DMS 273 (cell line): ENCODE data around the gene PSMD13.
"Not testable (repeated sequence)": the region's sequence is repeated elsewhere in the genome, so short reads cannot be mapped to it uniquely, and the experiment has no call there.

Source experiments
- DNase-seq: peaks from one replicate; lab custom pipeline; 2025; ENCODE audit not compliant: unreplicated experiment; lab: John Stamatoyannopoulos, UW

The PSMD13 gene

GRCh38 chr11:236774-237767 is at the start of gene PSMD13:
PSMD13 (plus strand) TSS chr11:236976; CDS start chr11:237050, 74 bp downstream.
- DNase-seq = peak; percentile 92

GRCh38 chr11:189200-189783 is 47.5 kb upstream of the PSMD13 start:
- DNase-seq = not testable (repeated sequence)

GRCh38 chr11:189843-190311 is 46.9 kb upstream of the PSMD13 start:
- DNase-seq = not testable (repeated sequence)

- DNase-seq = not testable (repeated sequence)
Measured at GRCh38 chr11:190546-190945, 46.2 kb upstream of the PSMD13 start.

- DNase-seq = not testable (repeated sequence)
Measured at GRCh38 chr11:191490-192478, 45.0 kb upstream of the PSMD13 start.

- DNase-seq = not testable (repeated sequence)
Measured at GRCh38 chr11:192674-193128, 44.1 kb upstream of the PSMD13 start, which contains the start of gene SCGB1C1. SCGB1C1 (plus strand) TSS chr11:193078; CDS start chr11:193100, 22 bp downstream.

GRCh38 chr11:193481-193880 is 43.3 kb upstream of the PSMD13 start:
- DNase-seq = not testable (repeated sequence)

GRCh38 chr11:196786-197731 is 39.7 kb upstream of the PSMD13 start:
- DNase-seq = no peak

- no peak for DNase-seq
Measured at GRCh38 chr11:197741-198235, 39.0 kb upstream of the PSMD13 start.

- DNase-seq = no peak
Measured at GRCh38 chr11:198236-198806, 38.5 kb upstream of the PSMD13 start.

GRCh38 chr11:199004-199581 is 37.7 kb upstream of the PSMD13 start:
- DNase-seq = no peak

- peak; percentile 49 for DNase-seq
Measured at GRCh38 chr11:199782-200181, 37.0 kb upstream of the PSMD13 start.

- DNase-seq = no peak
Measured at GRCh38 chr11:200224-201003, 36.4 kb upstream of the PSMD13 start.

- DNase-seq = no peak
Measured at GRCh38 chr11:201966-202365, 34.8 kb upstream of the PSMD13 start.

- no peak for DNase-seq
Measured at GRCh38 chr11:202490-202889, 34.3 kb upstream of the PSMD13 start.

- DNase-seq = no peak
Measured at GRCh38 chr11:203056-203944, 33.5 kb upstream of the PSMD13 start.
